ENCODE results near the gene EXOC2. TPM values are rescaled to one million over a fixed set of nuclear protein-coding genes. Genes with fewer than 3 reads are reported as not detected.

Gene EXOC2
- total RNA-seq, 1 donor from 2014 or later = 31.3 TPM

DNA sequence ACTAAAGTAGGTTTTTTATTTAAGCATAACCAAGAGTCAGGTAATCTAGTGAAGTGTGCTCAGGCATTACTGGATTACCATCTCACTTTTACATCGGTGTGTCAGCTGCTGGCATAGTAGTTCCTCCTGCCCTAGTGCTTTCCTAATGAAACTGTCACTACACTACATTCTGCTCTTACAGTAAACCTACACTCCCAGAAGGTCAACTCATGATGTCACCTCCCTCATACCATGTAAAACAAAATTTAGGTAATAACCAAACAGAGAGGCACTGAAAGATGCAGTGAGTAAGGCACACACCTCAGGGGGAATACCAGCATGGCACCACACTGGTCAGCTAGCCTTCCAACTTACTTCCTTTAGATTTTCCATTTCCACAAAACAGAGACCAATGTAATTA lies 59.3 kb downstream of the EXOC2 start:
- TF ChIP-seq CTCF (IDR thresholded peaks at IDR 0.05; ENCODE audit: partially characterized antibody, unreplicated experiment) = no peak
- H3K36me3 Mint-ChIP-seq (ENCODE audit: unreplicated experiment) = no peaks in the 10 kb centered on the region
- no peaks in the 10 kb centered on the region for H3K9me3 Mint-ChIP-seq (ENCODE audit: unreplicated experiment)
- H3K27me3 Mint-ChIP-seq (ENCODE audit: unreplicated experiment) = no peaks in the 10 kb centered on the region
- H3K4me3 Mint-ChIP-seq (ENCODE audit: unreplicated experiment) = no peak overlapping the region
- H3K4me1 Mint-ChIP-seq (ENCODE audit: low read depth, unreplicated experiment) = no peaks in the 10 kb centered on the region
- DNase-seq = no peak
- no peak overlapping the region for H3K27ac Mint-ChIP-seq (ENCODE audit: unreplicated experiment)

DNA sequence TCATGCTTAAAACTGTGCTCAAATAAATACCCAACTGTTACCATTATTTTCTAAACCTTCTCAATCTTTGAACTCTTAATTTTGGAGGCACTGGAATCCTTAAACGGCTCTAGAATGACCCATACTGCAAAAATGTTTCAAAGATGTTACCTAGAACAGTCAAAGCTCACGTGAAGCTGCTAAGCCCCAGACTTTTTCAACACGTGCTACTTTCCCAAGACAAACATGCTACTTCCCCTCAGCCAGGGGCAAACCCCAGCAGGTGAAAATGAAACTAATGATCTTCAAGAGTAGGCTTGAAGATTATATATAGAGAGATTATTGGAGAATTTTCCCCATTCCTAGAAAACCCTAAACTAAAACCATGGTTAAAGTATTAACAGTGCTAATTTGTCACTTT lies 64.2 kb downstream of the EXOC2 start:
- no peak for DNase-seq
- H3K4me3 Mint-ChIP-seq (ENCODE audit: unreplicated experiment) = no peak overlapping the region
- H3K4me1 Mint-ChIP-seq (ENCODE audit: low read depth, unreplicated experiment) = peaks cover 13% of the 10 kb centered on the region
- no peak for TF ChIP-seq CTCF (IDR thresholded peaks at IDR 0.05; ENCODE audit: partially characterized antibody, unreplicated experiment)
- H3K27me3 Mint-ChIP-seq (ENCODE audit: unreplicated experiment) = peaks cover 2% of the 10 kb centered on the region
- H3K27ac Mint-ChIP-seq (ENCODE audit: unreplicated experiment) = no peak overlapping the region
- H3K9me3 Mint-ChIP-seq (ENCODE audit: unreplicated experiment) = peaks cover 1% of the 10 kb centered on the region
- no peaks in the 10 kb centered on the region for H3K36me3 Mint-ChIP-seq (ENCODE audit: unreplicated experiment)

DNA sequence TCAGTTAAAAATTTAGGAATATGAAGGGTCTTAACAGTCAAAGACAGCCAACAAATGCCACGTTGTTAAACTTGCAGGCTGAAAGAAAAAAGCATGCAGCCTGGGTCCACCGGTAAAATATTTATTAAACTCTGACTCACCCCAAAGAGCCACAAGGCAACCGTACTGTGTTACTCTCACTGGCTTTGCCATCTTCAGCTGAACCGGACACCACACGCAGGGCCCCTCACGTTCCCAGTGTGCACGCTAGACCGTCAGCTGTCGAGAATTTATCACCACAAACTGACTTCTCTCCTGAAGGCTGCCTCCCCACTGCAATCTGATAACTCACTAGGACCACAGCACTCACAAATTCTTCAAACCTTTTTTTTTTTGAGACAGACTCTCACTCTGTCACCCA lies 66.7 kb downstream of the EXOC2 start:
- peaks cover 17% of the 10 kb centered on the region for H3K4me1 Mint-ChIP-seq (ENCODE audit: low read depth, unreplicated experiment)
- no peak overlapping the region for H3K4me3 Mint-ChIP-seq (ENCODE audit: unreplicated experiment)
- no peaks in the 10 kb centered on the region for H3K36me3 Mint-ChIP-seq (ENCODE audit: unreplicated experiment)
- no peak for TF ChIP-seq CTCF (IDR thresholded peaks at IDR 0.05; ENCODE audit: partially characterized antibody, unreplicated experiment)
- peaks cover 2% of the 10 kb centered on the region for H3K27me3 Mint-ChIP-seq (ENCODE audit: unreplicated experiment)
- H3K9me3 Mint-ChIP-seq (ENCODE audit: unreplicated experiment) = peaks cover 1% of the 10 kb centered on the region
- H3K27ac Mint-ChIP-seq (ENCODE audit: unreplicated experiment) = no peak overlapping the region
- DNase-seq = no peak

- Mint-ChIP-seq H3K9me3 (ENCODE audit: unreplicated experiment) (peaks cover 1% of the 10 kb centered on the region), H3K4me3 (ENCODE audit: unreplicated experiment) (no peak overlapping the region), H3K36me3 (ENCODE audit: unreplicated experiment) (no peaks in the 10 kb centered on the region), H3K27ac (ENCODE audit: unreplicated experiment) (peak overlapping the region; percentile 57), H3K4me1 (ENCODE audit: low read depth, unreplicated experiment) (peaks cover 23% of the 10 kb centered on the region), H3K27me3 (ENCODE audit: unreplicated experiment) (peaks cover 3% of the 10 kb centered on the region)
- no peak for DNase-seq
- TF ChIP-seq CTCF (IDR thresholded peaks at IDR 0.05; ENCODE audit: partially characterized antibody, unreplicated experiment) = no peak
Measured at GRCh38 chr6:624979-625378, 68.0 kb downstream of the EXOC2 start.

DNA sequence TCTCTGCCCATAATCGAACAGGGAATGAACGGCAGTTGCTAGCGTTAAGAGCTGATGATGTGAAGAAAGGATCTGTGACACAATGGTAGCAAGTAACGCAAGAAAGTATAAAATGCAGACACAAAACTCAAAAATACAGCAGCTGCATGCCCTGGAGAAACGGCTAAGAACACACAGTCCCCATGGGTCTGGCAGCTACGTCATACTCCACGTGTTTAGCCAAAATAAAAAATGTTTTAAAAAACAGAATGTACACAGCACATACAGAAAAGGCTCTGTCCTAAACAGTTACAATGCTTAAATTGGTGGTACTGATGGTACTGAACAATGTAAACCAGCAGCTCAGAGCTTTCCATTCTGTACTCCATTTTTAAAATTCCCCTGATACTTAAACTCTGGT lies 70.5 kb downstream of the EXOC2 start:
- Mint-ChIP-seq H3K36me3 (ENCODE audit: unreplicated experiment) (no peaks in the 10 kb centered on the region), H3K4me1 (ENCODE audit: low read depth, unreplicated experiment) (peaks cover 25% of the 10 kb centered on the region), H3K27ac (ENCODE audit: unreplicated experiment) (no peak overlapping the region), H3K27me3 (ENCODE audit: unreplicated experiment) (peaks cover 4% of the 10 kb centered on the region), H3K9me3 (ENCODE audit: unreplicated experiment) (peaks cover 2% of the 10 kb centered on the region), H3K4me3 (ENCODE audit: unreplicated experiment) (no peak overlapping the region)
- no peak for TF ChIP-seq CTCF (IDR thresholded peaks at IDR 0.05; ENCODE audit: partially characterized antibody, unreplicated experiment)
- DNase-seq = no peak
